ENCODE data around the gene PADI2. TPM values are rescaled to one million over a fixed set of nuclear protein-coding genes. Genes with fewer than 3 reads are reported as not detected.

PADI2 gene
- total and polyA plus RNA-seq, 2 of the 8 experiments (the other 6 are each of a cell fraction or from before 2014, with no cell fraction given), result 1.6 to 7.5 TPM

- H3K79me2 ChIP-seq (ENCODE audit: control insufficient read depth in 1 of 2, insufficient read depth in 2 of 2, low read length in 2 of 2), result peaks cover 10 to 37% of the 10 kb centered on the region in 2 experiments
- no peak within 1 kb of the TSS for H2BK15ac ChIP-seq (ENCODE audit: low read length)
- no peak within 1 kb of the TSS for H3K14ac ChIP-seq (ENCODE audit: insufficient read length)
- H2BK12ac ChIP-seq (ENCODE audit: low read depth, low read length), result 0 out of 2 replicates have a peak within 1 kb of the TSS, but pooled peaks have one; percentile 39
- H3K4me3 ChIP-seq (ENCODE audit: extremely low read depth in 1 of 4, insufficient read depth in 2 of 4, low read depth in 3 of 4, low read length in 4 of 4), result peak within 1 kb of the TSS; percentile 83 to 99 (median 90)
- no peaks in the 10 kb centered on the region for H4K20me1 ChIP-seq (replicated peaks in 1 of 2; ENCODE audit: control insufficient read depth in 1 of 2, insufficient read depth in 2 of 2, low read length in 2 of 2)
- H3K4me1 ChIP-seq (replicated peaks in 1 of 4; ENCODE audit: control insufficient read depth in 3 of 4, insufficient read depth in 4 of 4, low read length in 3 of 4), result peaks cover 0 to 7% (median 0%) of the 10 kb centered on the region in 4 experiments; a peak in 1 of 7 replicates
- DNase-seq (ENCODE audit: low read depth in 1 of 2, low spot score in 2 of 2) (peak; percentile 99), FAIRE-seq (peak; percentile 95)
- peak within 1 kb of the TSS; percentile 90 to 91 for H3K4me2 ChIP-seq (ENCODE audit: insufficient read depth in 1 of 2, low read depth in 2 of 2, low read length in 2 of 2)
- no peaks in the 10 kb centered on the region for H3K27me3 ChIP-seq (replicated peaks in 1 of 4; ENCODE audit: control insufficient read depth in 3 of 4, extremely low read depth in 1 of 4, insufficient read depth in 3 of 4, low read length in 3 of 4)
- H4K8ac ChIP-seq (ENCODE audit: extremely low read depth, insufficient read depth, low read length), result no peak within 1 kb of the TSS; the same call in 1 of the 2 replicates
- H3K18ac ChIP-seq (ENCODE audit: extremely low read depth, low read length), result peak within 1 kb of the TSS; percentile 96
- H3K9ac ChIP-seq (replicated peaks in 1 of 4; ENCODE audit: extremely low read depth in 1 of 4, low read depth in 3 of 4, low read length in 3 of 4), result peak within 1 kb of the TSS; percentile 82 to 91 (median 86)
- H4K91ac ChIP-seq (replicated peaks; ENCODE audit: insufficient read length, low read length), result peak within 1 kb of the TSS; percentile 70
- peaks cover 0 to 10% (median 6%) of the 10 kb centered on the region in 4 experiments; a peak in 6 of 8 replicates for H3K36me3 ChIP-seq (ENCODE audit: control insufficient read depth in 2 of 4, insufficient read depth in 4 of 4, low read length in 3 of 4)
- no peaks in the 10 kb centered on the region for H3K9me3 ChIP-seq (ENCODE audit: insufficient read depth in 2 of 2, low read depth in 1 of 2, low read length in 1 of 2)
- peak within 1 kb of the TSS; percentile 85; the same call in 1 of the 2 replicates for H3K27ac ChIP-seq (ENCODE audit: low read depth, low read length)
- peaks cover 5% of the 10 kb centered on the region for H3K23me2 ChIP-seq (ENCODE audit: low read depth, low read length)
- 2% methylated on average over 41 of the region's 44 CpGs; no CpG with 5 or more reads in 1 of the 2 experiments for WGBS, 2 experiments (ENCODE audit: extremely low coverage in 1 of 2, insufficient coverage in 1 of 2, insufficient read length in 1 of 2, insufficient replicate concordance in 2 of 2, low coverage in 1 of 2, low lambda C conversion rate in 2 of 2, missing lambda C conversion rate in 1 of 2)
- peak within 1 kb of the TSS; percentile 69 for H4K5ac ChIP-seq (ENCODE audit: insufficient read length, low read depth, low read length)
- CTCF ChIA-PET (ENCODE audit: partially characterized antibody), result interaction anchor here (0.6 kb wide), 2 partner anchors 53 to 56 kb away, joined by 3 read pairs; no protein-coding TSS in a partner anchor
- POLR2A ChIA-PET (ENCODE audit: partially characterized antibody), result no interaction called here
- no peak within 1 kb of the TSS for H3K23ac ChIP-seq (ENCODE audit: insufficient read length)
- no peak within 1 kb of the TSS for H3K56ac ChIP-seq (replicated peaks; ENCODE audit: insufficient read length, low read depth, low read length)
- H2AK5ac ChIP-seq (ENCODE audit: low read depth, low read length), result peak within 1 kb of the TSS; percentile 86; the same call in 1 of the 2 replicates
- H2BK120ac ChIP-seq (replicated peaks; ENCODE audit: low read depth, low read length), result no peak within 1 kb of the TSS
- peak within 1 kb of the TSS; percentile 95 for H3K4ac ChIP-seq (replicated peaks; ENCODE audit: insufficient read length, low read depth, low read length)
- peak within 1 kb of the TSS; percentile 71; the same call in 1 of the 2 replicates for H2AFZ ChIP-seq (ENCODE audit: low read length)
- peak within 1 kb of the TSS; percentile 87 for H2BK5ac ChIP-seq (ENCODE audit: low read depth, low read length)
- H2BK20ac ChIP-seq (ENCODE audit: low read length), result no peak within 1 kb of the TSS
- peaks cover 5% of the 10 kb centered on the region; the same call in 1 of the 2 replicates for H3K79me1 ChIP-seq (ENCODE audit: low read depth, low read length)
- TF ChIP-seq PHF8 (conservative IDR thresholded peaks at IDR 0.05; ENCODE audit: low read depth, low read length), result peak; percentile 90
- TF ChIP-seq SIX5 (IDR thresholded peaks at IDR 0.05; ENCODE audit: low read depth, low read length), result no peak
- TF ChIP-seq TBP (IDR thresholded peaks at IDR 0.05; ENCODE audit: low read depth, low read length), result 0 out of 2 replicates have a peak, but pooled peaks have one; percentile 21
- TF ChIP-seq SP2 (IDR thresholded peaks at IDR 0.05; ENCODE audit: low read length), result 0 out of 2 replicates have a peak, but pooled peaks have one; percentile 13
- 0 out of 2 replicates have a peak, but pooled peaks have one; percentile 5 for TF ChIP-seq ATF3 (IDR thresholded peaks at IDR 0.05; ENCODE audit: insufficient read depth, low read depth, low read length)
- peak; percentile 84 for TF ChIP-seq CREB1 (IDR thresholded peaks at IDR 0.05)
- TF ChIP-seq EP300 (IDR thresholded peaks at IDR 0.05; ENCODE audit: borderline replicate concordance in 1 of 2, low read depth in 2 of 2, low read length in 2 of 2), result peak in 1 of 2 experiments; percentile 79; a peak in 2 of 3 replicates
- peak in 1 of 2 experiments; percentile 19; a peak in 1 of 3 replicates for TF ChIP-seq POLR2A (IDR thresholded peaks at IDR 0.05; ENCODE audit: control extremely low read depth in 1 of 2, low read depth in 2 of 2, low read length in 2 of 2)
- TF ChIP-seq TAF1 (IDR thresholded peaks at IDR 0.05; ENCODE audit: low read depth, low read length), result peak; percentile 80
- TF ChIP-seq JUND (IDR thresholded peaks at IDR 0.05; ENCODE audit: low read length), result peak; percentile 63
- peak; percentile 37 for TF ChIP-seq ASH2L (IDR thresholded peaks at IDR 0.05; ENCODE audit: low read length)
- TF ChIP-seq NRF1 (IDR thresholded peaks at IDR 0.05; ENCODE audit: low read depth, low read length), result peak; percentile 73
Measured at GRCh38 chr1:17053685-17054410, 65.4 kb downstream of the PADI2 start, which contains the start of gene SDHB. SDHB (minus strand) TSS chr1:17054032; CDS start chr1:17054019, 13 bp downstream.
